CD4-positive, alpha-beta T cell treated with Interleukin-1 beta for 1 hour (primary cell): Measurements from ENCODE around the gene MYO15A.

Experiments used
- DNase-seq, 2 donors: peaks; one replicate each; pipeline ENCODE4 v3.0.0-alpha.2; 2020 to 2022

MYO15A gene

DNA sequence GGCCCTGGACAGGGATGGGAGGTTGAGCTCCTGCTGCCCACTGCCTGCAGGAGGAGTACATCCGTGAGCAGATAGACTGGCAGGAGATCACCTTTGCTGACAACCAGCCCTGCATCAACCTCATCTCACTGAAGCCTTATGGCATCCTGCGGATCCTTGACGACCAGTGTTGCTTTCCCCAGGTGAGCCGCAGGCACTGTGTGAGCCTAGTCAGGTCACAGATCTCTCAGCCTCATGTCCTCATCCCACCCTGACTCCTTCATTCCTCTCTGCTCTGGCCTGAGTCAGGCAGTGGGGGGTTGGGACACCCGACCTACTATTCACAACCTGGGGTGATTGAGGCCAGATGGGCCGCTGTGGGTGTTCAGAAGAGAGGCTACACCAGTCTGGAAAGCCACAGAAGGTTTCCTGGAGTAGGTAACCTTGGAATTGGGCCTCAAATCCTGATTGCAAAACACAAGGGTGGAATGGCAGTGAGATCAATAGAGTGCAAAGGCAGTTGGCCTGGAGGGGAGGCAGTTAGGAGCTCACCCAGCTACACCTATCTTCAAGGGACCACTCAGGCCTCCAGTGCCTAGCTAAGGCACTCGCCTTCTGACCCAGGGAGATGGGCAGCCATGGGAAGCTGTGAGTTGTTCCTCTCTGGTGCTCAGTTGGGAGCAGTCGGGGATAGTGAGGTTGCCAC lies 29.7 kb downstream of the MYO15A start:
- DNase-seq = no peak

DNA sequence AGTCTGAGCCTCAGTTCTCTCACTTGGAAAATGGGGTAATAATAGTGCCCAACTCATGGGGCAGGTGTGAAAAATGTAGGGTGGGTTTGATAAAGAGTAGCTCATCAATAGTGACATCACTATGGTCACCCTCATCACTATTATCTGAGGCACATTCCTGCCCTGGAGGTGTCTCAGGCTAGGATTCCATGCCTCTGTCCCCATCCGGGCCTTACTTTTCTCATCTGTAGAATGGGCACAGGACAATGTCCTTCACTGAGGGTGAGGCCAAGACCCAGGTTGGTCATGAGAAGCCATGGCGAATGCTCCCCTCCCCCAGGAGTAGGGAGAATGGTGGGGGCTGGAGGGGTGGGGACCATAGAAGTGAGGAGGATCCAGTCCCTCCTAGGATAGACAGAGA lies 30.5 kb downstream of the MYO15A start:
- no peak for DNase-seq

DNA sequence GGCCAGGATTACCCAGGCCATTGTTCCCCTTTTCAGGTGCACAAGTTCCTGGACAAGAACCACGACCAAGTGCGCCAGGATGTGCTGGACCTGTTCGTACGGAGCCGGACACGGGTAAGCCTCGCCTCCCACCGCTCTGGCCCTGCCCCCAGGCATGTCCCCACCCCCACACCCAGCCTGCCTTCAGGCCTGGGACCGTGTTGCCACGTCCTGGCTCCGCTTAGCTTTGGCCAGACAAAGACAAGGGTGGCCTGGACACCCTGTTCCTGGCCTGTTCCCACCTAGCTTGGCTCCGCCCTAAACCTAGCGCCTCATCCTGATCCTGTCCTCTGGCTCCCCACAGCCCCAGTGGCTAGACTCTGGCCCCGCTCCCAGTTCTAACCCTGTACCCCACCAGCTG lies 30.9 kb downstream of the MYO15A start:
- no peak for DNase-seq

DNA sequence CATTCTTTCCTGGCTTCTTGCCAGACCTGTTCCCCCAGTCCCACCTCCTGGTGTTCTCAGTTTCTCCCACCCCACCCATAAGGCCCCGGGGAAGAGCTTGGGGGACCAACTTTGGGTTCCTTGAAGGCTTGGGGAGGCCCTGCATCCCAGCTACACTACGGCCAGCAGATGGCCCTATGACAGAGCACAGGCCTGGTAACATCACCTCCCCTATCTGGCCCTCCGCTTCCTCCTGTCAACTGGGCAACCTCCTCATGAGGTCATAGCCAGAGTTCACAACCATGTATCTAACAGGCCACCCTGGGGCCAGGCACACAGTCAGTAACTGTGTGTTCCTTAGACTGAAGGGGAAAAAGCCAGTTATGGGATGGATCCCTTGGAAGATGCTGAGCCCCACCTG lies 31.4 kb downstream of the MYO15A start:
- DNase-seq = no peak

DNA sequence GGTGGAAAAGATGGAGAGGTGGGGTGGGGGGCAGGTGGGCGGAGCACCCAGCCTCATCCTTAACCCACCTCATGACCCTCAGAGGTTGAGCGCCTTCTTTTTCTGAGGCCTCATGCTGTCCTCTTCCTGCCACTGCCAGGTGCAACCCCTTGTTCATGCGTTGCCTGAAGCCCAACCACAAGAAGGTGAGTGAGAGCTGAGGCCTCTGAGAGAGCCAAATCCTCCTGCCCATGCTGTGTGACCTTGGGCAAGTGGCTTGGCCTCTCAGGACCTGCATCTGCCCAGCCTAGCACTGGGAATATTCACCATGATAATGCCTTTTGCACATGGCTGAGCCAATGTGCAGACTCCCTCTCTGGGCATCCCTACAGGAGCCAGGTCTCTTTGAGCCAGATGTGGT lies 32.1 kb downstream of the MYO15A start:
- no peak for DNase-seq

DNA sequence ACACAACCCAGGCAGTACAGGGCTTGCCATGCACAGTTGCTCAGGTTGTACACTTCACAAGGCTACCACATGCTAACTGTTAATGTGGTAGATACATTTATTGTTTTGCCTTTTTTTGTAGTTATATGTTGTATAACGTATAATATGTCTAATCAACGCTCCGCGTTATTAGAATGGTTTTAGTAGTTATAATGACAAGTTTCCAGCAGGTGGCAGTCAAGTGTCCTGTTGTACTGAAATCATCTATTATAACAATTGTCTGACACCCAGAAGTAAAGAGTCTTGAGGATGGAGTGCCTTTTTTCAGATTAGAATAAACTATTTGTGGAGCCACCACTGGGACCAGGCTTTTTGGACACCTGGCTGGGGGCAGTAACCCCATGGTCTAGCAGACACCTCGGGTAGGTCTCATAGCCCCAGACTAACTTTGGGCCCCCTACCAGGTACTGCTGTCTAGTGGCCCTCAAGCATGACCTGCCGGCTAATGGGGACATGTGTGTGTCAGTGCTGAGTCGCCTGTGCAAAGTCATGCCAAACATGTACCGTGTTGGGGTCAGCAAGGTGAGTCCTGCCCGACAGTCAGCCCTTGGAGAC lies 32.8 kb downstream of the MYO15A start:
- DNase-seq = peak; percentile 26 to 72

DNA sequence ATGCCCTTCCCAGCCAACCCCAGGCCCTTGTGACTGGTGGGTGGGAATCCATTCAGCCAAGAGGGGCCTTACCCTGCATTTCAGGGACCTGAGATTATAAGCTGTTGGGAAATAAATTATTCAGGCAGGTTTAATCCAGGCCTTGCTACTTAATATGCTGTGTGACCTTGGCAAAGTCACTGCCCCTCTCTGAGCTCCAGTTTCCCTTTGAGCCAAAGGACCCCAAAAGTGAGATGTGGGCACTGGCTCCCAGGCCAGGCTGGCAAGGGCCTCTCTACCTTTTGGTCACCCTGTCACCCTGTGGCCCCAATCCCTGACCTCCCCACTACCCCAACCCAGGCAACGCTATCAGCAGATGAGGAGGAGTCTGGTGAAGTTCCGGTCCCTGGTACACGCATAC lies 33.9 kb downstream of the MYO15A start:
- DNase-seq = no peak

DNA sequence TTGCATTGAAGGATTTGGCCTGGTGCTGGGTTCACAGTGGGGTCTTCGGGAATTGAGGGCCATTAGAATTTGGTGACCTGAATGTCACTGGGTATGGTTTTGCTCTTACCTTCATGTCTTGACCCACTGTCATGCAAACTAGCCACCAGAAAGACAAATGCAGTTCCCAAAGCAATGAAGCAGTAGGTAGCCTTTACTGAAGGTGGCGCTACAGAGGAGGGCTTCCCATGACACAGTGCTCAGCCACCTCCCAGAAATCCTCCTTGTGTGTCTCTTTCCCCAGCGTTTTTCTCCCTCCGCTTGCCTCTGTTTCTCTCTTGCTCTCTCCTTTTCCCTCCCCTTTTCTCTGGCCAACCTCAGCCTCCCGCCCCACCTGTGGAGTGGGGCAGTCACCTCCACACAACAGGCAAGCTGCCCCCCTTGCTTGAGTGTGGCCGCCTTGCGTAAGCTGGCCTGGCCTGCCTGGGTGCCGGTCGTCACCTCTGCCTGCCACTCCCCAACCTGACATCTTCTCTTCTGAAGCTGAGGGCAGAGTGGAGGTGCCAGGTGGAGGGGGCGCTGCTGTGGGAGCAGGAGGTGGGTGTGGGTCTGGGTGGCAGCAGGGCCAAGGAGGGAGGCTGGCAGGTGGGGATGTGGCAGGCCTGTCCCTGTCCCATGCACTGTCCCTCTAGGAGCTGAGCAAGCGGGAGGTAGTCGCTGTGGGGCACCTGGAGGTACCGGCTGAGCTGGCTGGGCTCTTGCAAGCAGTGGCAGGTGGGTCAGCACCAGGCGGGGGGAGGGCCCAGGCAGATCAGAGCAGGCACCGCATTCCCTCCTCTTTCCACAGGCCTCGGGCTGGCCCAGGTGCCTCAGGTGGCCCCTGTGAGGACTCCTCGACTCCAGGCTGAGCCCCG lies 34.7 kb downstream of the MYO15A start:
- no peak for DNase-seq

DNA sequence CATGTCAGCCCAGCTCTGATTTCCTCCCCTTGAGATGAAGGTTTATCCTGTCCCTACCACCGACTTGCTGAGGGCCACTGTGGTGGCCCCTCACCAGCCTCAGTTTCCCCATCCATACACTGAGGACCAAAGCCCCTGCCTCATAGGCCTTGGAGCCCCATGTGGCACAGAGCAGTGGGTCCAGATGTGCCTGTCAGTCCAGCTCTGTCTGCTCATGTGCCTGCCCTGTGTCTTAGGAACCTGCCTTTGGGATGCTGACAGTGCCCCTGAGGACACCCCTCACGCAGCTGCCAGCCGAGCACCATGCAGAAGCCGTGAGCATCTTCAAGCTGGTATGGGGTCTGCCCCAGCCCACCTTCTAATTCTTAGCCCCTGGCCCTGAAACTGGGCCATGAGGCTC lies 35.7 kb downstream of the MYO15A start:
- no peak for DNase-seq

DNA sequence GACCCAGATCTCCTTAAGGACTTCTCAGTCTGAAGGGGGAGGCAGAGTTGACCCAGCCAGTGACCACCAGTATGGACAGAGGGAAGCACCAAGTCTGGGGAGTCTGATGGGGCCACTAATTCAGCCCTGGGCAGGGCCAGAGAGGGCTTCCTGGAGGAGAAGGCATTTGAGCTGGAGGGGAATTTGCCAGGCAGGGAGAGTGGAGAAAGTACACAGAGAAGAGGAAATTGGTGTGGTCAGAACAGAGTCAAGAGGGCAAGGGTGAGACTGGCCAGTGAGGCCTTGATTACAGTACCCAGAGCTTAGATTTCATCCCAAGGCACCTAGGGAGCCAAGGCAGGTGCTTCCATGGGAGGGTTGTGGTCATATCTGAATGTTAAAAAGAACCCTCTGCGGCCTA lies 36.3 kb downstream of the MYO15A start:
- DNase-seq = no peak

DNA sequence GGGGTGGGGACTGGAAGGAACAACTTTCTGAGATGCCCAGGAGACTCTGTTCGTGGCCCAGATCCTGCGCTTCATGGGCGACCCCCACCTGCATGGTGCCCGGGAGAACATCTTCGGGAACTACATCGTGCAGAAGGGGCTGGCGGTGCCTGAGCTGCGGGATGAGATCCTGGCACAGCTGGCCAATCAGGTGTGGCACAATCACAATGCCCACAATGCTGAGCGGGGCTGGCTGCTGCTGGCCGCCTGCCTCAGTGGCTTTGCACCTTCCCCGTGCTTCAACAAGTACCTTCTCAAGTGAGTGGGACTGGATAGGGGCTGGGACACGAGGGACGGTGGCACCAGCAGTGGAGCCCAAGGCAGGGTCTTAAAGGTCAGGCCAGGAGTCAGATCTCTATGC lies 37.3 kb downstream of the MYO15A start:
- no peak for DNase-seq

DNA sequence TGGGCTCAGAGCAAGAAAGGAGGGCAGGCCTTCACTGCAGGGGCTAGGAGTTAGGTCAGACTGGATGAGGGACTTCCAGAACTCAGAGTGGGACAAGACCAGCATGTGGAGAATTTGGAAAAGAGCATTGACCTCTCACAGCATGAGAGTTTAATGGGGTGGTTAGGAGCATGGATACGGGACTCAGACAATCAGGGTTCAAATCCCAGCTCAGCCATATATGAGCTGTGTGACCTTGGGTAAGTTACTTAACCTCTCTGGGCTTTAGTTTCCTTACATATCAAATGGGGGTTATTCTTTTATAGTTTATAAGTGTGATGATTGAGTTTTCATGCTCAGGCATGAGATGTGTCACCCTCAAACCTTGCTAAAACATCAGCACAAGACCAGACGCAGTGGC lies 37.7 kb downstream of the MYO15A start:
- DNase-seq = no peak

DNA sequence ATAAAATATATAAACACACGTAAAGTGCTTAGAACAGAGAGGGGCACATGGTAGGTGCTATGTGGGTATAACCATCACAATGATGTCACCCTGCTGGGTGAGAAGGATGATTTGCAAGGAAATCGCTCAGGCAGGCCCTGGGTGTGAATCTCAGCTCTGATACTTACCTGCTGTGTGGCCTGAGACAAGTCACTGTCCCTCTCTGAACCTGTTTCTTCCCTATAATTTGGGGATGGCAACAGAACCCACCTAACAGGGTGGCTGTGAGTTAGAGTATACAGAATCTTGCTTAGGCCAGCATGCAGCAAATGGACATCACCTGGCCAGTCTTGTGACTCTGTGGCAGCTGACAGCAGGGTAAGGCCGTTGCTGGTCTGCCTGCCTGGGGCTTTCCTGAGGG lies 38.4 kb downstream of the MYO15A start:
- no peak for DNase-seq

DNA sequence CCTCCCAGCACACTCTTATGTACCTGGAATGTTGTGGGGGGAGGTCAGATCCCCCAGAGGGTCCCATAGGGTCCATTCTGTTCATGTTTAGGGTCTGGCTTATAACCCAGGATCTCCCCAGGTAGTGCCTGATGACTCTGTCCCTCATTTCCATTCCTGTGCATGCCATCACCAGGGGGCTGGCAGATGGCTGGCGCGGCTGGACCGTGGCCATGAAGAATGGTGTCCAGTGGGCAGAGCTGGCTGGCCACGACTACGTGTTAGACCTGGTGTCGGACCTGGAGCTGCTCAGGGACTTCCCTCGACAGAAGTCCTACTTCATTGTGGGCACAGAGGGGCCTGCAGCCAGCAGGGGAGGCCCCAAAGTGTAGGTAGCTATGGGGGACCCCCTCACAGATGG lies 40.0 kb downstream of the MYO15A start:
- DNase-seq = no peak

DNA sequence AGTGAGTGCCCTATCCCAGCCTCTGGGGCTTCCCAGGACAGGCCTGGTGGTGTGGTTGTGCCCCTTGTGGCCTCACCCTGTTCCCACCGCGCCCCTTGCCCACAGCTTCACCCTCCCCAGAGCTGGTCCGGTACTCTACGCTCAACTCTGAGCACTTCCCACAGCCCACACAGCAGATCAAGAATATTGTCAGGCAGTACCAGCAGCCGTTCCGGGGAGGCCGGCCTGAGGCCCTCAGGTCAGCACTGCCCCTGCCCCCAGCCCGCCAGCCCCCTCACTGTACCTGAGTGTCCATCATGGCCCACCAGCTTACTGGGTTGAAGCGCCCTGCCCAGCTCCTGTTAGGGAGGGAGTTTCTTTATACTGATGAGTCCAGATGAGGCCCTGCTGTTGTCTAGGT lies 42.7 kb downstream of the MYO15A start:
- no peak for DNase-seq

DNA sequence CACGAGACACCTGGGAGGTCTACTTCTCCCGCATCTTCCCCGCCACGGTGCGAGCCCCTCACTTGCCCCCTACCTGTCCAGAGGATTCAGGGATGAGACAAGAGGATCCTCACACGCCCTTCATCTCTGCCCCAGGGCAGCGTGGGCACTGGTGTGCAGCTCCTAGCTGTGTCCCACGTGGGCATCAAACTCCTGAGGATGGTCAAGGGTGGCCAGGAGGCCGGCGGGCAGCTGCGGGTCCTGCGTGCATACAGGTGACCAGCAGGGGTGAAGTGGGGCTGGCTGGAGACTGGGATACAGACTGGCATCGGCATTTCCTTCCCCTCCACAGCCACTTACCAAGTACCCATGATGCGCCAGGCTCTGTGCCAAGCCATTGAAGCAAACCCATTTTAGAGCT lies 46.6 kb downstream of the MYO15A start:
- no peak for DNase-seq

DNA sequence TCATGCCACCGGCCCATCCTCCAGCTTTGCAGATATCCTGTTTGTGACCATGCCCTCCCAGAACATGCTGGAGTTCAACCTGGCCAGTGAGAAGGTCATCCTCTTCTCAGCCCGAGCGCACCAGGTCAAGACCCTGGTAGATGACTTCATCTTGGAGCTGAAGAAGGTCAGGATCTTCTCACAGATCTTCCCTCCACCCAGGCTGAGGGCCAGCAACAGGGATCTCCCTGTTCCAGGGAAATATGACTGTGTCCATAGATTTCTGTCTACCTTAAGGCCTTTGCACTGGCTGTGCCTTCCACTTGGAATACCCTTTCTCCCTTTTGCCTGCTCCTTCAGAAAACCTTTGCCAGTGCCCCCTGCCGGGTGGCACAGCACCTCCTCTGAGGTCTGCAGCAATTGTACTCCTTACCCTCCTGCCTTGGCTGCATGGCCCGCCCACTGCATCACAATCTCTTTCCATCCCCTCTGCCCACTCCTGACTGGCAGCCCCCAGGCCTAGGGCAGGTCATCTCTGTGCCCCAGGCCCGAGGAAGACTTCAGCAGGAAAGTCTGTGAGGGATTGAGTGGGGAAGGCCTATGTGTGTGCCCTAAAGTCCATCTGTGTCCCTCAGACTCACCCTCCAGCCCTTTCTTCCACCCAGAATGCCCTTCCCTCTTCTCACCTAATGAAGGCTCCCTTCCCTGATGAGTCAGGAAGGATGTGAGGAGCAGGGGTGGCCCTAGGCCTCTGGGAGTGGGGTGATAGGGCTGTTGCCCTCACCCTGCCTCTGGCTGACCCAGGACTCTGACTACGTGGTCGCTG lies 47.8 kb downstream of the MYO15A start:
- DNase-seq = no peak

DNA sequence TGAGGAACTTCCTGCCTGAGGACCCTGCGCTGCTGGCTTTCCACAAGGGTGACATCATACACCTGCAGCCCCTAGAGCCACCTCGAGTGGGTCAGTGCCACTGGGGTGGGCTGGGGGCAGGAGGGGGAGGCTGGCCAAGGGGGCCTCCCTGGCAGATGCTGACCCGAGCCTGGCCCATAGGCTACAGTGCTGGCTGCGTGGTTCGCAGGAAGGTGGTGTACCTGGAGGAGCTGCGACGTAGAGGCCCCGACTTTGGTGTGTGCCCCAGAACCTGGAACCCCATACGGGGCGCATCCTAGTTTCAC lies 48.4 kb downstream of the MYO15A start:
- DNase-seq = no peak

DNA sequence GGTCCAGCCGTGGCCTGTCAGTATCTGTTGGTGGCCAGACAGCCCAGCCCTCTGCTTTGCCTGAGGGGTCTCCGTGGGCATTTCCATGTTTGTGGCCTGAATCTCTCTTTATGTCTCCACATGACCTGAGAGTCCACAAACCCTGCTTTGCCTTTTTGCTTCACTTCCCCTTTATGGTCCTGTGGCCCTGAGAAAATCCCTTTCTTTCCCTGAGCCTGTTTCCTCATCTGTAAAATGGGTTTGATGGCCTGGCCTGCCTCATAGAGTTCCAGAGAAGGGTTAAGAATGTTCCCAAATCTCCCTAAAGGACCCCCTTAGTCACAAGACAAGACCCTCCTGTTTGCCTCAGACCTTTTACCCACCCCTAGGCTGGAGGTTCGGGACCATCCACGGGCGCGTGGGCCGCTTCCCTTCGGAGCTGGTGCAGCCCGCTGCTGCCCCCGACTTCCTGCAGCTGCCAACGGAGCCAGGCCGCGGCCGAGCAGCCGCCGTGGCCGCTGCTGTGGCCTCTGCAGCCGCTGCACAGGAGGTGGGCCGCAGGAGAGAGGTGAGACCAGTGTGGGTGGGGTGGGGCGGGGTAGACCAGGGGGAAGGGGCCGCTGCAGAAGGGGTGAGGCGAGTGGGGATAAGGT lies 48.9 kb downstream of the MYO15A start:
- no peak for DNase-seq

DNA sequence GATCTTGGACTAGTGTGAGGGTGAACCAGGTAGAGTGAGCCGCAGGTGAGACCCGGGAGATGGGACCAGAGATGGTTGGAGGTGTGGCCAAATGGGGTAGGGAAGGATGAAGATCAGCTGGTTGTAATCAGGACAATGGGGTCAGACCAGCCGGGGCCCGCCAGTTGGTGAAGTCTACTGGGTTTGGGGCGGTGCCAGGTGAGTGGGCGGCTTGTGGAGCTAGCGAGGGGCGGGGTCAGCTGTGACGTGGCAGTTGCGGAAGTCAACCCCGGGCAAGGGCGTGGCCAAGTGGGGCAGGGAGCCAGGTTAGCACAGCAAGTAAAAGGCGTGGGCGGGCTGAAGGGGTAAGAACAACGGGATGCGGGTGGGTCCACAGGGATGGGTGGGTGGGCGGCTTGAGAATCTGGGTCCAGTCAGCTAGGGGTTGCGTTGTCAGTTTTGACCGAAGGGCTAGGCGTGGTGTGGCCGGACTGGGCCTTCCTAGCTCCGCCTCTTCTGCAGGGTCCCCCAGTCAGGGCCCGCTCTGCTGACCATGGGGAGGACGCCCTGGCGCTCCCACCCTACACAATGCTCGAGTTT lies 49.6 kb downstream of the MYO15A start:
- DNase-seq = peak; percentile 94 to 95

DNA sequence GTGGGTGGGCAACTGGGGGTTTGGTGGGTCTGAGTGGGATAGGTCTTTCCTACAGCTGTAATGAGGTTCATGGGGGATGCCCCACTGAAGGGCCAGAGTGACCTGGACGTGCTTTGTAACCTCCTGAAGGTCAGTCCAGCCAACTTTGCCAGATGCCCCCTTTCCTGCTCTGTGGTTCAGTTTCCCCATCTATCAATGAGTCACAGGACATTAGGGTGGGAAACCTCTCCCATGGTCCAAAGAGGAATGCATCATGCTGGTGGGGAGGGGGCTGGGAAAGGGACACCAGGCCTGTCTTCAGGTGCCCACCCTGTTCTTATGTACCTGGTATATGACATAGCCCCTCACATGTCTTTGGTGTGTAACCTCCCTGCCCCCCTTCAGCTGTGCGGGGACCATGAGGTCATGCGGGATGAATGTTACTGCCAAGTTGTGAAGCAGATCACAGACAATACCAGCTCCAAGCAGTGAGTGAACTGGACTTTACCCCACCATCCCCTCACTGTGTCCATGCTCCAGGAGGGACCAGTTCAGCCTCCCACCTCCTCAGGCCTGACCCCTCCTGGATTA lies 51.1 kb downstream of the MYO15A start:
- DNase-seq = no peak
